Testis (tissue), 3 donors: ENCODE data around the gene LIN9. TPM values are rescaled to one million over a fixed set of nuclear protein-coding genes. Genes with fewer than 3 reads are reported as not detected.

Source experiments
- DNase-seq: peaks from one replicate; pipeline ENCODE4 v3.0.0-alpha.2; 2019
- H3K27ac ChIP-seq, 2 donors: fragments of 200-600 bp; sonication (generic); one replicate each; pipeline ENCODE4 v1.5.1; 2019
- H3K27me3 ChIP-seq: fragments of 200-600 bp; sonication (generic); one replicate; pipeline ENCODE4 v1.5.1; 2019
- H3K36me3 ChIP-seq: fragments of 200-600 bp; sonication (generic); one replicate; pipeline ENCODE4 v1.5.1; 2017; ENCODE audit warnings: low read depth; ENCODE audit errors: missing control alignments
- H3K4me1 ChIP-seq: fragments of 200-600 bp; sonication (generic); one replicate; pipeline ENCODE4 v1.5.1; 2019
- H3K4me3 ChIP-seq, 2 donors: fragments of 200-600 bp; sonication (generic); one replicate each; pipeline ENCODE4 v1.5.1; 2017 to 2019
- H3K9me3 ChIP-seq: fragments of 200-600 bp; sonication (generic); one replicate; pipeline ENCODE4 v1.5.1; 2017
- POLR2A ChIP-seq: fragments of 450-650 bp; IDR thresholded peaks from one replicate; pipeline ENCODE4 v1.6.1; 2017; ENCODE audit warnings: antibody characterized with exemption, mild to moderate bottlenecking, moderate library complexity
- WGBS, 2 donors: methylation state at CpG; one replicate each; pipeline ENCODE4 v1.1.5; 2018; 5-methylcytosine and 5-hydroxymethylcytosine counted together
- intact Hi-C: fragments of 100-400 bp; cut with DNase I; formaldehyde crosslinking; loops from one replicate; pipeline ENCODE4 v1.15.1; 2023; ENCODE audit warnings: low total_unique reads
- polyA plus RNA-seq: library from polyadenylated mRNA; stranded (reverse); fragments of 350-450 nt; fragmentation: Illumina TruSeq; extraction: RNeasy Lipid Tissue Mini Kit (QIAGEN cat#74804); gene quantifications from one replicate; pipeline ENCODE4 v1.2.3, GENCODE V29; 2014; ENCODE audit warnings: low read depth, low replicate concordance; ENCODE audit not compliant: insufficient read depth
- total RNA-seq, 2 donors: library from RNA; depleted of rRNA; stranded (reverse); fragments of >200 nt; gene quantifications; one replicate each; pipeline ENCODE4 v1.2.3, GENCODE V29; 2016
- TF ChIP-seq, protein P1 (sequence below), 3 experiments: fragments of 450-650 bp in 2 of 3; fragments of 200-600 bp in 1 of 3; sonication (generic) in 1 of 3; IDR thresholded peaks; one replicate each; pipeline ENCODE4 v1.5.1; 2016 to 2019; ENCODE audit warnings: antibody characterized with exemption in 3 of 3, mild to moderate bottlenecking in 2 of 3, moderate library complexity in 1 of 3

LIN9 gene
- total and polyA plus RNA-seq, 3 donors from 2014 or later = 8.2 to 13.9 (median 9.9) TPM

- Histone ChIP-seq H3K36me3 (no peaks in the 10 kb centered on the region), H3K27ac (no peak overlapping the region), H3K4me1 (peaks cover 17% of the 10 kb centered on the region), H3K4me3 (no peak overlapping the region), H3K9me3 (no peaks in the 10 kb centered on the region), H3K27me3 (no peaks in the 10 kb centered on the region)
- WGBS, 2 donors = 73 to 78% methylated on average over 15 of the region's 15 CpGs
- DNase-seq = no peak
- intact Hi-C loops = no loop called here
- TF ChIP-seq POLR2A = no peak
- TF ChIP-seq, protein P1, sequence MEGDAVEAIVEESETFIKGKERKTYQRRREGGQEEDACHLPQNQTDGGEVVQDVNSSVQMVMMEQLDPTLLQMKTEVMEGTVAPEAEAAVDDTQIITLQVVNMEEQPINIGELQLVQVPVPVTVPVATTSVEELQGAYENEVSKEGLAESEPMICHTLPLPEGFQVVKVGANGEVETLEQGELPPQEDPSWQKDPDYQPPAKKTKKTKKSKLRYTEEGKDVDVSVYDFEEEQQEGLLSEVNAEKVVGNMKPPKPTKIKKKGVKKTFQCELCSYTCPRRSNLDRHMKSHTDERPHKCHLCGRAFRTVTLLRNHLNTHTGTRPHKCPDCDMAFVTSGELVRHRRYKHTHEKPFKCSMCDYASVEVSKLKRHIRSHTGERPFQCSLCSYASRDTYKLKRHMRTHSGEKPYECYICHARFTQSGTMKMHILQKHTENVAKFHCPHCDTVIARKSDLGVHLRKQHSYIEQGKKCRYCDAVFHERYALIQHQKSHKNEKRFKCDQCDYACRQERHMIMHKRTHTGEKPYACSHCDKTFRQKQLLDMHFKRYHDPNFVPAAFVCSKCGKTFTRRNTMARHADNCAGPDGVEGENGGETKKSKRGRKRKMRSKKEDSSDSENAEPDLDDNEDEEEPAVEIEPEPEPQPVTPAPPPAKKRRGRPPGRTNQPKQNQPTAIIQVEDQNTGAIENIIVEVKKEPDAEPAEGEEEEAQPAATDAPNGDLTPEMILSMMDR (IDR thresholded peaks at IDR 0.05) = no peak
These were observed 44.9 kb upstream of the LIN9 start for GRCh38 chr1:226353698-226354525.

- intact Hi-C loops = no loop called here
- TF ChIP-seq, protein P1 (IDR thresholded peaks at IDR 0.05) = no peak
- no peak for TF ChIP-seq POLR2A
- WGBS, 2 donors = 76% methylated on average over 3 of the region's 3 CpGs
- DNase-seq = no peak
- peaks cover 17% of the 10 kb centered on the region for H3K4me1 ChIP-seq
- no peak overlapping the region for H3K27ac ChIP-seq
- H3K4me3 ChIP-seq = no peak overlapping the region
- H3K27me3 ChIP-seq = no peaks in the 10 kb centered on the region
- H3K36me3 ChIP-seq = no peaks in the 10 kb centered on the region
- H3K9me3 ChIP-seq = no peaks in the 10 kb centered on the region
These were observed 42.7 kb upstream of the LIN9 start for GRCh38 chr1:226351709-226352108.

GRCh38 chr1:226350519-226350865 lies 41.5 kb upstream of the LIN9 start:
- intact Hi-C loops = no loop called here
- Histone ChIP-seq H3K27ac (peak overlapping the region in 1 of 2 donors; percentile 50), H3K9me3 (no peaks in the 10 kb centered on the region), H3K4me3 (no peak overlapping the region), H3K27me3 (no peaks in the 10 kb centered on the region), H3K4me1 (peaks cover 10% of the 10 kb centered on the region), H3K36me3 (no peaks in the 10 kb centered on the region)
- DNase-seq = no peak
- TF ChIP-seq POLR2A = no peak
- TF ChIP-seq, protein P1 (IDR thresholded peaks at IDR 0.05) = no peak
- 37 to 47% methylated on average over 9 of the region's 9 CpGs for WGBS, 2 donors

DNA sequence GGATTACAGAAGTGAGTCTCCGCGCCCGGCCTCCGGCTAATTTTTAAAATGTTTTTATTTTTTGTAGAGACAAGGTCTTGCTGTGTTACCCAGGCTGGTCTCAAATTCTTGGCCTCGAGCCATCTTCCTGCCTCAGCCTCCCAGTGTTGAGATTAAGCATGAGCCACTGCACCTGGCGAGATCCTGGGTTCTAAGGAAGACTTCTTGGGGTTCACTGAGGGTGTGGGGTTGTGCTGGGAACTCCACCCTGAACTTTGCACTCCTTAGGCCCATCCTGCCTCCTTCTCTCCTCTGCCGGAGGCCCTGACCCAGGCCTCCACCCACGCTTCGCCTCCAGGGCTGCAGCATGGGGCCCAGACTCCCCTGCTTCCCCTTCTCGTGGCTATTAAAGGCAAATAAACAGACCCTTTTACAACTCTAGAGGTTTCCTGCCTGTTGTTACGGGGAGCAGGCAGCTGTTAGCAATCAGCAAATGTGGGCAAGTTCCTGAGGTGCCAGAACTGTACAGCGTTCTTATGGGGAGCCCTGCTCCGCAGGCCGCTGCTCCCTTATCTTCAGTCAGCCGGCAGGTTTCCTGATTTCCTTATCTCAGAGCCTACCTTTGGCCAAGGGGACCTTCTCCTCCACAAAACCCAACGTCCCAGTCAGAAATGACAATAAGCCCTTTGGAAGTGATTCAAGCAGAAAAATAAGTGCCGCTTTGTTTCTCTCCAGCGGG lies 41.0 kb upstream of the LIN9 start:
- 32 to 41% methylated on average over 18 of the region's 18 CpGs for WGBS, 2 donors
- Histone ChIP-seq H3K36me3 (no peaks in the 10 kb centered on the region), H3K27me3 (no peaks in the 10 kb centered on the region), H3K9me3 (no peaks in the 10 kb centered on the region), H3K27ac (peak overlapping the region in 1 of 2 donors; percentile 50), H3K4me1 (peaks cover 10% of the 10 kb centered on the region), H3K4me3 (no peak overlapping the region)
- no peak for TF ChIP-seq POLR2A
- TF ChIP-seq, protein P1 (IDR thresholded peaks at IDR 0.05) = no peak
- intact Hi-C loops = no loop called here
- no peak for DNase-seq
